Loucy (cell line): Measurements from ENCODE around the gene TDRD9.

Experiments
- EZH2phosphoT487 ChIP-seq: fragments of 200-600 bp; IDR thresholded peaks from 2 replicates; pipeline ENCODE4 v1.6.1; 2018; ENCODE audit warnings: antibody characterized with exemption, mild to moderate bottlenecking, moderate library complexity, borderline replicate concordance
- TF ChIP-seq, protein P1 (sequence below): fragments of 200-600 bp; sonication (generic); conservative IDR thresholded peaks from 2 replicates; pipeline ENCODE4 v1.5.1; 2014; ENCODE audit warnings: mild to moderate bottlenecking, antibody characterized with exemption, low read length

GRCh38 chr14:103897075-103897947 lies 30.9 kb upstream of the TDRD9 start:
- TF ChIP-seq, protein P1, sequence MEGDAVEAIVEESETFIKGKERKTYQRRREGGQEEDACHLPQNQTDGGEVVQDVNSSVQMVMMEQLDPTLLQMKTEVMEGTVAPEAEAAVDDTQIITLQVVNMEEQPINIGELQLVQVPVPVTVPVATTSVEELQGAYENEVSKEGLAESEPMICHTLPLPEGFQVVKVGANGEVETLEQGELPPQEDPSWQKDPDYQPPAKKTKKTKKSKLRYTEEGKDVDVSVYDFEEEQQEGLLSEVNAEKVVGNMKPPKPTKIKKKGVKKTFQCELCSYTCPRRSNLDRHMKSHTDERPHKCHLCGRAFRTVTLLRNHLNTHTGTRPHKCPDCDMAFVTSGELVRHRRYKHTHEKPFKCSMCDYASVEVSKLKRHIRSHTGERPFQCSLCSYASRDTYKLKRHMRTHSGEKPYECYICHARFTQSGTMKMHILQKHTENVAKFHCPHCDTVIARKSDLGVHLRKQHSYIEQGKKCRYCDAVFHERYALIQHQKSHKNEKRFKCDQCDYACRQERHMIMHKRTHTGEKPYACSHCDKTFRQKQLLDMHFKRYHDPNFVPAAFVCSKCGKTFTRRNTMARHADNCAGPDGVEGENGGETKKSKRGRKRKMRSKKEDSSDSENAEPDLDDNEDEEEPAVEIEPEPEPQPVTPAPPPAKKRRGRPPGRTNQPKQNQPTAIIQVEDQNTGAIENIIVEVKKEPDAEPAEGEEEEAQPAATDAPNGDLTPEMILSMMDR: no peak
- TF ChIP-seq EZH2phosphoT487: no peak
